T-helper 17 cell (primary cell): Measurements from ENCODE around the gene GPR161. TPM values are rescaled to one million over a fixed set of nuclear protein-coding genes. Genes with fewer than 3 reads are reported as not detected.
"Not testable (repeated sequence)": the region's sequence is repeated elsewhere in the genome, so short reads cannot be mapped to it uniquely, and the experiment has no call there.

Source experiments
- ATAC-seq: fragments of 150-1000 bp; cut with Tn5 transposase; 2 replicates; pipeline ENCODE4 v1.10.0; 2021; ENCODE audit warnings: mild to moderate bottlenecking, moderate library complexity
- DNase-seq, 3 donors: peaks; one replicate each; pipeline versions ENCODE4 v3.0.0 to v3.0.0-alpha.2; 2020 to 2021
- H3K9me3 ChIP-seq: one replicate; pipeline ENCODE4 v1.7.0; 2013; ENCODE audit warnings: low read length, mild to moderate bottlenecking; ENCODE audit not compliant: control insufficient read depth, poor library complexity, severe bottlenecking
- H3K27ac Mint-ChIP-seq: one replicate; pipeline ENCODE4 v1.8.0; 2022; ENCODE audit warnings: mild to moderate bottlenecking, moderate library complexity, mixed read lengths
- H3K27me3 Mint-ChIP-seq: one replicate; pipeline ENCODE4 v1.8.0; 2022; ENCODE audit warnings: mixed read lengths
- H3K36me3 Mint-ChIP-seq: one replicate; pipeline ENCODE4 v1.8.0; 2022; ENCODE audit warnings: low read depth, mixed read lengths
- H3K4me1 Mint-ChIP-seq: one replicate; pipeline ENCODE4 v1.8.0; 2022; ENCODE audit warnings: mild to moderate bottlenecking, mixed read lengths
- H3K4me3 Mint-ChIP-seq: one replicate; pipeline ENCODE4 v1.8.0; 2022; ENCODE audit warnings: mild to moderate bottlenecking, moderate library complexity, mixed read lengths
- total RNA-seq, 4 donors: library from RNA in 2 of 4; stranded (reverse) in 2 of 4; gene quantifications; one replicate each; pipeline ENCODE4 v1.2.3 and lab custom pipeline; 2022 to 2026

GPR161 gene
- total RNA-seq (under 1 TPM; 0.02 to 0.13 TPM), total RNA-seq (lab: John Stamatoyannopoulos, UW) (0.23 to 4.2 reads per million in 2 donors)

GRCh38 chr1:168136709-168137514, at the start of gene GPR161:
TSS of gene GPR161 (minus strand) at chr1:168136930. CDS start at chr1:168104850, 32,080 bp downstream.
- ATAC-seq (peak; percentile 55), DNase-seq (peak in 2 of 3 donors; percentile 13 to 18)
- Mint-ChIP-seq H3K36me3 (peaks cover 4% of the 10 kb centered on the region), H3K27ac (peak within 1 kb of the TSS; percentile 90), H3K4me1 (peaks cover 17% of the 10 kb centered on the region), H3K27me3 (peaks cover 39% of the 10 kb centered on the region), H3K4me3 (peak within 1 kb of the TSS; percentile 97)
- no peaks in the 10 kb centered on the region for H3K9me3 ChIP-seq

- DNase-seq, ATAC-seq, H3K27me3 Mint-ChIP-seq, H3K36me3 Mint-ChIP-seq, H3K4me1 Mint-ChIP-seq, H3K4me3 Mint-ChIP-seq, H3K27ac Mint-ChIP-seq, H3K9me3 ChIP-seq: not testable (repeated sequence)
Measured at GRCh38 chr1:168181063-168181720, 44.5 kb upstream of the GPR161 start.

GRCh38 chr1:168180148-168180524, 43.4 kb upstream of the GPR161 start:
- no peak for DNase-seq
- Mint-ChIP-seq H3K4me1 (peaks cover 3% of the 10 kb centered on the region), H3K27ac (no peak overlapping the region), H3K4me3 (no peak overlapping the region), H3K36me3 (no peaks in the 10 kb centered on the region), H3K27me3 (peaks cover 1% of the 10 kb centered on the region)
- ATAC-seq: no peak
- no peaks in the 10 kb centered on the region for H3K9me3 ChIP-seq

- no peaks in the 10 kb centered on the region for H3K9me3 ChIP-seq
- ATAC-seq (no peak), DNase-seq (no peak)
- Mint-ChIP-seq H3K36me3 (peaks cover 3% of the 10 kb centered on the region), H3K27me3 (peaks cover 7% of the 10 kb centered on the region), H3K4me3 (no peak overlapping the region), H3K27ac (no peak overlapping the region), H3K4me1 (peaks cover 3% of the 10 kb centered on the region)
Measured at GRCh38 chr1:168179438-168180147, 42.9 kb upstream of the GPR161 start.

- DNase-seq (peak; percentile 88 to 93 (median 89)), ATAC-seq (peak; percentile 89)
- Mint-ChIP-seq H3K36me3 (peaks cover 3% of the 10 kb centered on the region), H3K27ac (no peak within 1 kb of the TSS), H3K4me1 (peaks cover 3% of the 10 kb centered on the region), H3K4me3 (no peak within 1 kb of the TSS), H3K27me3 (peaks cover 8% of the 10 kb centered on the region)
- no peaks in the 10 kb centered on the region for H3K9me3 ChIP-seq
Measured at GRCh38 chr1:168178638-168179437, 42.1 kb upstream of the GPR161 start, which contains the start of gene TIPRL. TSS of gene TIPRL (plus strand) at chr1:168178962. CDS start at chr1:168179078, 116 bp downstream.

GRCh38 chr1:168178227-168178637, 41.5 kb upstream of the GPR161 start:
- DNase-seq (no peak), ATAC-seq (no peak)
- peaks cover 3% of the 10 kb centered on the region for H3K4me1 Mint-ChIP-seq
- no peak overlapping the region for H3K4me3 Mint-ChIP-seq
- H3K36me3 Mint-ChIP-seq: peaks cover 3% of the 10 kb centered on the region
- no peaks in the 10 kb centered on the region for H3K9me3 ChIP-seq
- no peak overlapping the region for H3K27ac Mint-ChIP-seq
- peaks cover 14% of the 10 kb centered on the region for H3K27me3 Mint-ChIP-seq

- H3K36me3 Mint-ChIP-seq: peaks cover 3% of the 10 kb centered on the region
- ATAC-seq (no peak), DNase-seq (no peak)
- H3K27ac Mint-ChIP-seq: no peak overlapping the region
- no peaks in the 10 kb centered on the region for H3K4me1 Mint-ChIP-seq
- peaks cover 36% of the 10 kb centered on the region for H3K27me3 Mint-ChIP-seq
- H3K4me3 Mint-ChIP-seq: no peak overlapping the region
- no peaks in the 10 kb centered on the region for H3K9me3 ChIP-seq
Measured at GRCh38 chr1:168172250-168172915, 35.7 kb upstream of the GPR161 start.

- no peak for ATAC-seq
- H3K4me3 Mint-ChIP-seq: no peak overlapping the region
- H3K27ac Mint-ChIP-seq: no peak overlapping the region
- H3K4me1 Mint-ChIP-seq: no peaks in the 10 kb centered on the region
- peaks cover 3% of the 10 kb centered on the region for H3K36me3 Mint-ChIP-seq
- DNase-seq: no peak
- peaks cover 39% of the 10 kb centered on the region for H3K27me3 Mint-ChIP-seq
- H3K9me3 ChIP-seq: no peaks in the 10 kb centered on the region
Measured at GRCh38 chr1:168170564-168171508, 34.1 kb upstream of the GPR161 start.

GRCh38 chr1:168167806-168168205, 31.1 kb upstream of the GPR161 start:
- no peak for ATAC-seq
- peaks cover 32% of the 10 kb centered on the region for H3K27me3 Mint-ChIP-seq
- H3K4me3 Mint-ChIP-seq: no peak overlapping the region
- H3K4me1 Mint-ChIP-seq: no peaks in the 10 kb centered on the region
- no peak overlapping the region for H3K27ac Mint-ChIP-seq
- no peak for DNase-seq
- H3K36me3 Mint-ChIP-seq: peaks cover 4% of the 10 kb centered on the region
- H3K9me3 ChIP-seq: no peaks in the 10 kb centered on the region

- ATAC-seq (no peak), DNase-seq (no peak)
- H3K9me3 ChIP-seq: peaks cover 4% of the 10 kb centered on the region
- Mint-ChIP-seq H3K4me1 (no peaks in the 10 kb centered on the region), H3K27ac (no peak overlapping the region), H3K4me3 (no peak overlapping the region), H3K27me3 (peaks cover 27% of the 10 kb centered on the region), H3K36me3 (peaks cover 4% of the 10 kb centered on the region)
Measured at GRCh38 chr1:168164771-168165170, 28.0 kb upstream of the GPR161 start.

GRCh38 chr1:168163670-168164069, 26.9 kb upstream of the GPR161 start:
- ATAC-seq (no peak), DNase-seq (no peak)
- peaks cover 4% of the 10 kb centered on the region for H3K36me3 Mint-ChIP-seq
- peaks cover 27% of the 10 kb centered on the region for H3K27me3 Mint-ChIP-seq
- H3K27ac Mint-ChIP-seq: no peak overlapping the region
- H3K4me1 Mint-ChIP-seq: no peaks in the 10 kb centered on the region
- no peak overlapping the region for H3K4me3 Mint-ChIP-seq
- peaks cover 4% of the 10 kb centered on the region for H3K9me3 ChIP-seq
